ENCODE results near the gene NF1.

DNA sequence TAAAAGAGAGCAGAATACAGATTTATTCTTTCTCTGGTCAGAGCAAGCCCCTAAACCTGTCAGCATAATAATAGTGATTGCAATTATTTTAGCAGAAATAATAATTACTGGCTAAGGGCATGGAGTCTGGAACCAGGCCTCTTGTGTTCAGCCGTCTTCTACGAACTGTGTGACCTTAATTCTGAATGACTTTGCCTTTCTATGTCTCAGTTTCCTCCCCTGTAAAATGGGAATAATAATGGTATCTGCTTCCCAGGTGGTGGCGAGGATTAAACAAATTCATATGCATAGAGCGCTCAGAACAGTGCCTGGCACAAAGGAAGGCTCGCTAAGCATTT, 330.1 kb downstream of the NF1 start:
- TF ChIP-seq EZH2 (IDR thresholded peaks at IDR 0.05; ENCODE audit: insufficient read depth, low read length), result no peak
- TF ChIP-seq CTCF (IDR thresholded peaks at IDR 0.05; ENCODE audit: insufficient read depth, low read depth, low read length), result no peak

Measured in astrocyte (in vitro differentiated cells and primary cell).